Psoas muscle (tissue), 8 donors: Measurements from ENCODE around the gene VSNL1. TPM values are rescaled to one million over a fixed set of nuclear protein-coding genes. Genes with fewer than 3 reads are reported as not detected.
"Not testable (repeated sequence)": the region's sequence is repeated elsewhere in the genome, so short reads cannot be mapped to it uniquely, and the experiment has no call there.

Source experiments
- ATAC-seq, 4 donors: fragments of 200-7000 bp; cut with Tn5 transposase; one replicate each; pipeline ENCODE4 v1.9.1; 2020; ENCODE audit warnings: moderate library complexity in 3 of 4, mild to moderate bottlenecking in 2 of 4
- DNase-seq, 2 donors: peaks; one replicate each; pipeline ENCODE4 v3.0.0-alpha.2; 2020
- H3K27ac ChIP-seq: fragments of 200-600 bp; one replicate; pipeline ENCODE4 v1.8.0; 2022
- H3K27me3 ChIP-seq, 3 donors: fragments of 200-600 bp in 1 of 3; one replicate each; pipeline versions ENCODE4 v1.6.1 to v1.8.0; 2013 to 2022; ENCODE audit warnings: low read length in 2 of 3, mild to moderate bottlenecking in 2 of 3, moderate library complexity in 1 of 3; ENCODE audit not compliant: insufficient read depth in 3 of 3
- H3K36me3 ChIP-seq, 2 donors: fragments of 200-600 bp in 1 of 2; one replicate each; pipeline versions ENCODE4 v1.6.1 to v1.8.0; 2013 to 2022; ENCODE audit warnings: low read depth in 1 of 2, mild to moderate bottlenecking in 1 of 2, moderate library complexity in 1 of 2; ENCODE audit not compliant: insufficient read depth in 1 of 2
- H3K4me1 ChIP-seq: fragments of 200-600 bp; one replicate; pipeline ENCODE4 v1.8.0; 2022
- H3K4me3 ChIP-seq: fragments of 200-600 bp; one replicate; pipeline ENCODE4 v1.8.0; 2022; ENCODE audit warnings: mild to moderate bottlenecking
- H3K9me3 ChIP-seq: fragments of 200-600 bp; one replicate; pipeline ENCODE4 v1.8.0; 2022
- WGBS, 3 donors: extraction: QIAGEN DNeasy Blood & Tissue Kit; methylation state at CpG; one replicate each; pipeline versions ENCODE4 v1.1.6 to v1.1.7; 2013; 5-methylcytosine and 5-hydroxymethylcytosine counted together
- intact Hi-C, 2 donors: fragments of 100-400 bp; cut with DNase I; formaldehyde crosslinking; loops; one replicate each; pipeline versions ENCODE4 v1.11.0 to v1.14.2; 2022
- polyA plus RNA-seq, 3 donors: library from polyadenylated mRNA; stranded (reverse); fragments of 200-250 nt; gene quantifications; one replicate each; pipeline ENCODE4 v1.2.3, GENCODE V29; 2013
- total RNA-seq, 4 donors: library from RNA; stranded (reverse); fragmentation: NEBNext Ultra II Directional in 2 of 4; extraction: Animal tissue kit (Norgen Biotek cat#: 25700) in 2 of 4; gene quantifications; one replicate each; pipeline versions ENCODE4 v1.2.1 to v1.2.4, GENCODE V29; 2021 to 2023
- TF ChIP-seq, protein P1 (sequence below): fragments of 200-600 bp; IDR thresholded peaks from one replicate; pipeline ENCODE4 v1.8.0; 2022; ENCODE audit warnings: antibody characterized with exemption
- donor health status: healthy with polysubstance abuse.
- donor health status: DM: no; HTN: no; CAD: no; lungs with moderate emphysema.
- donor health status: Bipolar disorder and iron deficiency.
- donor health status: healthy.
- donor health status: DM: yes; HTN: yes; CAD: no.
- donor health status: DM: no; HTN: no; CAD: no.
- donor health status: DM: no; HTN: no; CAD: no.
- donor health status: DM: yes; HTN: yes; CAD: no.

VSNL1 gene
- total and polyA plus RNA-seq, 7 donors: 0.05 to 0.52 (median 0.19) TPM; not detected in 3

DNA sequence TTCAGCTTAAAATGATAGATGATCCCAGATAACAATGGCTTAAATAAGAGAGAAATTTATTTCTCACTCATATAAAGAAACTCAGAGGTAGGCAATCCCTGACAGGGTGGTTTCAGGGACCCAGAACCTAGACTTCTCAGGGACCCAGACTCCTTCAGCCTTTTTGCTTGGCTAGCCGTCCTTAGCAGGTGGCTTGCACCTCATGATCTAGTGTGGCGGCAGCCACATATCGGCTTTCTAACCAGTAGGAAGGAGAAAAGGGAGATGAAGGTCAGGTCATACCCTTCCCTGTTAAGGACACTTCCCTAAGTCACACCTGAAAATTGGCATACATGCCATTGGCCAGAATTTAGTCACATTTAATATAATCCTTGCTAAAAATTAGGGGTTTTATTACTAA lies 18.4 kb downstream of the VSNL1 start:
- Histone ChIP-seq H3K27me3 (peaks cover 0 to 4% (median 0%) of the 10 kb centered on the region in 3 donors), H3K4me3 (no peak overlapping the region), H3K4me1 (no peaks in the 10 kb centered on the region), H3K9me3 (no peaks in the 10 kb centered on the region), H3K27ac (no peak overlapping the region), H3K36me3 (no peaks in the 10 kb centered on the region)
- intact Hi-C loops: no loop called here
- DNase-seq (no peak), ATAC-seq (no peak)
- 70 to 75% (median 75%) methylated on average over 3 of the region's 3 CpGs for WGBS, 3 donors
- TF ChIP-seq, protein P1, sequence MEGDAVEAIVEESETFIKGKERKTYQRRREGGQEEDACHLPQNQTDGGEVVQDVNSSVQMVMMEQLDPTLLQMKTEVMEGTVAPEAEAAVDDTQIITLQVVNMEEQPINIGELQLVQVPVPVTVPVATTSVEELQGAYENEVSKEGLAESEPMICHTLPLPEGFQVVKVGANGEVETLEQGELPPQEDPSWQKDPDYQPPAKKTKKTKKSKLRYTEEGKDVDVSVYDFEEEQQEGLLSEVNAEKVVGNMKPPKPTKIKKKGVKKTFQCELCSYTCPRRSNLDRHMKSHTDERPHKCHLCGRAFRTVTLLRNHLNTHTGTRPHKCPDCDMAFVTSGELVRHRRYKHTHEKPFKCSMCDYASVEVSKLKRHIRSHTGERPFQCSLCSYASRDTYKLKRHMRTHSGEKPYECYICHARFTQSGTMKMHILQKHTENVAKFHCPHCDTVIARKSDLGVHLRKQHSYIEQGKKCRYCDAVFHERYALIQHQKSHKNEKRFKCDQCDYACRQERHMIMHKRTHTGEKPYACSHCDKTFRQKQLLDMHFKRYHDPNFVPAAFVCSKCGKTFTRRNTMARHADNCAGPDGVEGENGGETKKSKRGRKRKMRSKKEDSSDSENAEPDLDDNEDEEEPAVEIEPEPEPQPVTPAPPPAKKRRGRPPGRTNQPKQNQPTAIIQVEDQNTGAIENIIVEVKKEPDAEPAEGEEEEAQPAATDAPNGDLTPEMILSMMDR: no peak

DNA sequence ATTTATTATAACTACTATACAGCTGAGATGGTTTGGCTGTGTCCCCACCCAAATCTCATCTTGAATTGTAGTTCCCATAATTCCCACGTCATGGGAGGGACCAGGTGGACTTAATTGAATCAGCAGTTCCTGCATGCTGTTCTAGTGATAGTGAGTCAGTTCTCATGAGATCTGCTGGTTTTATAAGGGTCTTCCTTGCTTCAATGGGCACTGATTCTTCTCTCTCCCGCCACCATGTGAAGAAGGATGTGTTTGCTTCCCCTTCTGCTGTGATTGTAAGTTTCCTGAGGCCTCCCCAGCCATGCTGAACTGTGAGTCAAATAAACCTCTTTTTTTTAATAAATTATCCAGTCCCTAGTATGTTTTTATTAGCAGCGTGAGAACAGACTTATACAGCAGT lies 25.2 kb downstream of the VSNL1 start:
- DNase-seq, H3K4me1 ChIP-seq, H3K27me3 ChIP-seq, ATAC-seq, H3K9me3 ChIP-seq, H3K27ac ChIP-seq, H3K4me3 ChIP-seq, H3K36me3 ChIP-seq, intact Hi-C loops: not testable (repeated sequence)
- WGBS, 3 donors: 69 to 82% (median 81%) methylated on average over 3 of the region's 3 CpGs

- Histone ChIP-seq H3K9me3 (no peaks in the 10 kb centered on the region), H3K4me1 (no peaks in the 10 kb centered on the region), H3K36me3 (no peaks in the 10 kb centered on the region), H3K4me3 (no peak overlapping the region), H3K27ac (no peak overlapping the region), H3K27me3 (peaks cover 0 to 3% (median 0%) of the 10 kb centered on the region in 3 donors)
- WGBS, 3 donors: 36 to 52% (median 37%) methylated on average over 1 of the region's 1 CpG
- ATAC-seq: no peak
- TF ChIP-seq, protein P1: no peak
- no peak for DNase-seq
- intact Hi-C loops: loop anchor here in 1 of 2 donors (5.0 kb wide), 1 partner anchor 99 kb away; no protein-coding TSS in a partner anchor
Observed at GRCh38 chr2:17571681-17572080, 31.2 kb downstream of the VSNL1 start.

GRCh38 chr2:17573085-17573803 lies 32.7 kb downstream of the VSNL1 start:
- no peak overlapping the region for H3K27ac ChIP-seq
- no peaks in the 10 kb centered on the region for H3K9me3 ChIP-seq
- ATAC-seq (peak in 1 of 4 donors; percentile 57), DNase-seq (no peak)
- H3K4me3 ChIP-seq: no peak overlapping the region
- no peaks in the 10 kb centered on the region for H3K36me3 ChIP-seq
- intact Hi-C loops: loop anchor here in 1 of 2 donors (5.0 kb wide), 1 partner anchor 101 kb away; no protein-coding TSS in a partner anchor
- no peaks in the 10 kb centered on the region for H3K4me1 ChIP-seq
- TF ChIP-seq, protein P1: peak; percentile 36
- 86 to 87% (median 86%) methylated on average over 3 of the region's 3 CpGs for WGBS, 3 donors
- peaks cover 0 to 3% (median 0%) of the 10 kb centered on the region in 3 donors for H3K27me3 ChIP-seq

- WGBS, 3 donors: 68 to 85% (median 81%) methylated on average over 3 of the region's 3 CpGs
- DNase-seq (no peak), ATAC-seq (no peak)
- no peaks in the 10 kb centered on the region for H3K4me1 ChIP-seq
- intact Hi-C loops: loop anchor here in 1 of 2 donors (5.0 kb wide), 1 partner anchor 101 kb away; no protein-coding TSS in a partner anchor
- TF ChIP-seq, protein P1: no peak
- no peaks in the 10 kb centered on the region for H3K9me3 ChIP-seq
- H3K4me3 ChIP-seq: no peak overlapping the region
- peaks cover 0 to 3% (median 0%) of the 10 kb centered on the region in 3 donors for H3K27me3 ChIP-seq
- no peak overlapping the region for H3K27ac ChIP-seq
- no peaks in the 10 kb centered on the region for H3K36me3 ChIP-seq
Observed at GRCh38 chr2:17573804-17574175, 33.3 kb downstream of the VSNL1 start.
